Measurements from ENCODE around the gene TGFBR2.

GRCh38 chr3:30730967-30731366 lies 124.6 kb downstream of the TGFBR2 start:
- TF ChIP-seq REST (IDR thresholded peaks at IDR 0.05; ENCODE audit: low read depth) (no peak), FOXM1 (IDR thresholded peaks at IDR 0.05; ENCODE audit: borderline replicate concordance, low read depth) (no peak), EP300 (IDR thresholded peaks at IDR 0.05; ENCODE audit: borderline replicate concordance) (no peak), RAD21 (IDR thresholded peaks at IDR 0.05; ENCODE audit: low read depth) (no peak), CEBPB (IDR thresholded peaks at IDR 0.05) (no peak), NFIC (IDR thresholded peaks at IDR 0.05) (no peak), MAX (IDR thresholded peaks at IDR 0.05) (no peak), ZBTB7A (IDR thresholded peaks at IDR 0.05; ENCODE audit: low read depth) (no peak), TAF1 (IDR thresholded peaks at IDR 0.05; ENCODE audit: low read depth) (no peak), CREB1 (IDR thresholded peaks at IDR 0.05; ENCODE audit: low read depth) (no peak), USF1 (IDR thresholded peaks at IDR 0.05) (no peak)
